EH (cell line): ENCODE results near the gene PRDM16.

Experiments used
- DNase-seq: peaks from one replicate; pipeline ENCODE4 v3.0.0-alpha.2; 2015; ENCODE audit warnings: low read depth

Gene PRDM16

GRCh38 chr1:3032371-3033039 is 36.5 kb upstream of the PRDM16 start:
- no peak for DNase-seq

DNA sequence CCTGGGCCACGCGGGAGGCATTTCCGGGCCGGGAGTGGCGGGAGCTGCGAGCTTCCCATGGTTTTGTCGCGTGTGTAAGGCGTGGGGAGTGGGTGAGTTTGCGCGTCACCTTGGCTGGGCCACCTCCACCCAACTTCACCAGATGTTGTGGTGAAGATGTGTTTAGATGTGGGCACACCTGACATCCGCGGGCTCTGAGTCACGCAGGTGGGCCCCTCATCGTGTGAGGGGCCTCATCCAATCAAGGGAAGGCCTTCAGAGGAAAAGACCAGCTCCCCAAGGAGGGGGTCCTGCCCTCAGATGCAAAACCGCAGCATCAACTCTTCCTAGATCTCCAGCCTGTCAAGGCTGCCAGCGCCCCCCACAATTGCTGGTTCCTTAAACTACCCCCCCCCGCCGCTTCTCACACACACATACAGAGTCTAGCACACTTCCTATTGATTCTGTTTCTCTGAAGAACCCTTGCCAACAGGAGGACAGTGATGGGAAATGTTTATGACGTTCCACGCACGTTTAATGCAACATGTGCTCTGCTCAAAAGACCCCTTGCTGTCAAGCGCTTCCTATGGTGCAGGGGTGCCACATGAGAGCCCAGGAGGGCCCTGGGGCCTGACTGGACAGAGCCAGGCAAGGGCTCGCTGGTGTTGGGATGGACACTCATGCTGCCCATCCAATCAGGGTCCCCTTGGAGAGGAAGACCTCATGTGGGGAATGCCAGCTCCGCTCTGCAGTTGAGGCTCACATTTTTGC is 35.8 kb upstream of the PRDM16 start:
- DNase-seq: no peak

DNA sequence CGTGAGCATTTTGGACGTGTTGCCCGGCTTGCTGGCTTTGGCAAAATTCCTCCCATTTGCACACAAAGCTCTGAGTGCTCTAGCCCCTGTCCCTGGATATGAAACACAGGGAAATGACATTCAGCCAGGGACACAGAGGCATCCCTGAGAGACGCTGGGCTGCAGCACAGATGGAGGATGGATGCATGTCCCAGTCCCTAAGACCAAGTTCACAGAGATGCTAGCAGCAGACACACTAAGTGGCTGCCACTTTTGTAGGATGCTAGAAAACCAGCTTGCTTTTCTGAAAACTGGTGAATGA is 35.3 kb upstream of the PRDM16 start:
- DNase-seq: no peak

- DNase-seq: no peak
Observed at GRCh38 chr1:3034162-3034561, 34.8 kb upstream of the PRDM16 start.

DNA sequence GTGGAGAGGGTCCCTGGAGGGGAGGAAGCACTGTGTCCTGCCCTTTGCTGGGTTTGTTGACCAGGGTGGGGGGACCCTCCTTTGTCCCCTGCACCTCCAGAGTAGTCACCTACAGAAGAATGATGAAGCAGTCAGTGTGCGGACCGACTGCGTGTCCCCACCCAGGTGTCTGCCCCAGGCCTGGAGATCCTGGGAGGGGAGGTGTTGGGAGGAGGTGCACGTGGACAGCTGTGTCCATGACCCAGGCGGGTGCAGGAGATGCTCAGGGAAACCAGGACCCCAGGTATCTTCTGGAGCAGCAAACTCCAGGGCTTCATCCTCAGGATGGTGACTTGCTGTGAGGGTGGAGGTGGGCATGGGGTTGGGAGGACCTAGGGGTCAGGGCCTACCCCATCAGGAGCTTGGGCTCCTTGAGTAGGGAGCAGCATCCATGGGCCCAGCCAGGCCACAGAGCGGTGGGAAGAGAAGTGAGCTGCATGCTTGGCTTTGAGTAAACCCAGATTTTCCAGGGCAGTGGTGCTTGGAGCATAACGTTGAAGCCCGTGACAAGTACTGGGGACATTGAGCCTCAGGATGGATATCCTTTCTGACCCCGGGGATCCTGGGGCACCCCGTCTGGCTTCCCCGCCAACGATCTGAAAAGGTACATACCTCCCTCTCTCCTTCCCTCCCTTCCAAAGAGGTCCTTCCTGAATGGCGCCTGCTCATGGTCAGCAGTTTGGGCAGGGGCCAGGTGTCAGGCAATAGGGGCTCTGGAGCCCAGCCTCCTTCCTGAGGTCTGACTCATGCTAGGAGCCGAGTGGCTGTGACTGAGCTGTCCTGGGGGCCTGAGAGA is 34.1 kb upstream of the PRDM16 start:
- DNase-seq: no peak

DNA sequence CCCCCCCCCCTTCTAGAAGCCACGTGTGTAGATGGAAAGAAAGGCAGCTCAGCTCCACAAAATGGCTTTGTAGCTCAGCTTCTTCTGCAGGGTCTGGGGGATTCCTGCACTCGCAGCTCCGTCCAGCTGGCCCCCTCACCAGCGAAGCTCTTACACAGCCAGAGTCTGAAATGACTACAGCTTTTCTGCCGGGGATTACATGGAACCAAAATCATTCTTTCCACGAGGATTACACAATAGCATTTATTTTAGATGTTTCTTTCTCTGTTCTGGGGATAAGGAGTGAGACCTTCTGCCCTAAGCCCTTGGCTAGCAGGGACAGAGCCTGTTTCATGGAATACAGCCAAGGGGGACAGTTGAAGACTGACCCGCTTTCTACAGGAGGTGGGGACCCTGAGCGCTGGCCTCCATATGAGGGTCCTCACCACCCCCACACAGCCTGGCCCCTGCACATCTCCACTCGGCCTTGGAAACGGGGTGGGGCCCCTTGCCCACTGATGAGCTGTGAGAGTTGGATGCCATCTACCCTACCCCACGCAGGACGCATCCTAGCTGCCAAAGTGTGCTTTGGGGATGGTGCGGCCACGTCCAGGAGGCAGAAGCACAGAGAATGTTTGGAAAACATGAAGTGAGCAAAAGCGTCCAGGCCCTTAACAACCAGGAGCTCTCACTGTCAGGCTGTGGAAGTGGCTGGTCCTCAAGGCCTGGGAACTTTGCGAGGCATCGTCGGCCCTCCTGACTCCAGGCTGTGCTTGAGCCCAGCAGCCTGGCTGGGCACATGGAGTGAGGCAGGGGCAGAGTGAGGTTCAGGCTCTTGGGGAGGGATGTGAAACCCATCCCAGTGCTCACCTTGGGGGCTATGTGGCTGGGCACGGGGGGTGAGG is 33.2 kb upstream of the PRDM16 start:
- DNase-seq: no peak

- DNase-seq: no peak
Observed at GRCh38 chr1:3036447-3037280, 32.3 kb upstream of the PRDM16 start.

GRCh38 chr1:3037281-3038040 is 31.5 kb upstream of the PRDM16 start:
- DNase-seq: no peak

DNA sequence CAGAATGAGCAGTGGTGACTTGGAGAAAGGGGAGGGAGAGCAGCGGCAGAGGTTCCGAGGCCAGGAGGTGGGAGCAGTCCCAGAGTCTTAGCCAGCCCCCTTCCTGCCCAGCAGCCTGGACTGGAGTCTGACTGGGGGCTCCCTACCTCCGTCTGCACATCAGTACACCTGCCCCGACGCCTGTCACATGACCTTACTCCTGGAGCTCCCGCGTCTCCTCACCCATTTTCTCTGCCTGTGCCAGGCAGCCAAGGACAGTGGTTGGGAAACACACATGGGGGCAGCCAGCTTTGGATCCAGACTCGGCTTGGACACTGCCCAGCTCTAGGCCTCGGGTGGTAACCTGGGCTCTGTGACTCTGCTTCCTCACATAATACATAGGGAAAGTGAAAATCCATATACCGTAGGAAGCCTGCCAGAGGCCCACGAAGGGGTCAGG is 30.9 kb upstream of the PRDM16 start:
- DNase-seq: no peak

DNA sequence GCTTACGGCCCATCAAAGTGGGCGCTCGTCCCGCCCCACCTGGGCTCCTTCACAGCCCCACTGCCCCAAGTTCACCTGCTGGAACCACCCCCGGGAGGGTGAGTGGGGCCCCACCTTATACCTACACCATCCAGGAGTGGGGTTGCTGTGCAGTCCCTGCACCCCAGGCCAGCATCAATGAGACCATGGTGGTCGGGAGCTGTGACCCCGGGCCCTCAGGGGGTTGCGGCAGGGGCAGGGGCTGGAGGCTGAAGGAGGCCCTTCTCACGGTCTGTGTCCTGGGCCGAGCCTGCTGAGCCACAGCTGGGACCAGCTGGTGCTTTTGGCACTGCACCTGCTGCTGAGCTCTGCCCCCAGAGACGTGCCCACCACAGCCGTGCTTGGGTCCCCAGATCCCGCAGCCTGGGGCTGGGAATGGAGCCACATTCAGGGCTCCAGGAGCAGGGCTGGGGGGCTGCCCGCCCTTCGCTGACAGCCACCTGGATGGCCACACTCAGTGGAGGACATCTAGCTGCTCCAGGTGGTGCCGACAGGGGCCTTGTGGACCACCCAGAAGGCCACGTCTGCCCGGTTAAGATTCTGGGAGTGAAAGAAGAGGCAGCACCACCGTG is 30.3 kb upstream of the PRDM16 start:
- DNase-seq: no peak

DNA sequence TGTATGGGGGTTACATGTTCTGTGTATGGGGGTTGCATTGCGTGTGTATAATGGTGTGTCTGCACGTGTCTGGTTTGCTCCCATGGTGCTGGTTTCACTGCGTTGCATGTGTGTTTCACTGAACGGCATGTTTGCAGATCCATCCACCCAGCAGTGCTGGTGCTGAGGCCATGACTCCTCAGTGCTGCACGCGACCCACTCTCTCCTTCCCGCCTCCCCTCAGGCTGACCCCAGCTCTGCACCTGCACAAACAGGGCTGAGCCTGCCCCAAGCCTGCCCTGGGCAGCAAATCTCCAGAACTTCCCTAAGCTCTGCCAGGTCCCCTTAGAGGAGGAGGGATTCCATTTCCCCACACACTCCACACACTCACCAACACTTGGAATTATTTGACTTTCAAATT is 29.0 kb upstream of the PRDM16 start:
- no peak for DNase-seq

DNA sequence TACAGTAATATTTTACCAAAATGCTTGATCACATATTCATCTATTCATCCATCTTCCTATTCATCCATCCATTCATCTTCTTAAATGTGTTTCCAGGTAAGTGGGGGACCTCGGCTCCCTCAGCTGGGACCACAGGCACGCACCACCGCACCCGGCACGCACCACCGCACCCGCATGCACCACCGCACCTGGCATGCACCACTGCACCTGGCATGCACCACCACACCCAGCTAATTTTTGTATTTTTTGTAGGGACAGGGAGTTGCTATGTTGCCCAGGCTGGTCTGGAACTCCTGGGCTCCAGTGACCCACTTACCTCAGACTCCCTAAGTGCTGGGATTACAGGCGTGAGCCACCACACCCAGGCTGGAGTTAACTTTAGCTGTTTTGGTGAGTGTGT is 26.5 kb upstream of the PRDM16 start:
- no peak for DNase-seq

- no peak for DNase-seq
Observed at GRCh38 chr1:3049164-3049563, 19.8 kb upstream of the PRDM16 start.

DNA sequence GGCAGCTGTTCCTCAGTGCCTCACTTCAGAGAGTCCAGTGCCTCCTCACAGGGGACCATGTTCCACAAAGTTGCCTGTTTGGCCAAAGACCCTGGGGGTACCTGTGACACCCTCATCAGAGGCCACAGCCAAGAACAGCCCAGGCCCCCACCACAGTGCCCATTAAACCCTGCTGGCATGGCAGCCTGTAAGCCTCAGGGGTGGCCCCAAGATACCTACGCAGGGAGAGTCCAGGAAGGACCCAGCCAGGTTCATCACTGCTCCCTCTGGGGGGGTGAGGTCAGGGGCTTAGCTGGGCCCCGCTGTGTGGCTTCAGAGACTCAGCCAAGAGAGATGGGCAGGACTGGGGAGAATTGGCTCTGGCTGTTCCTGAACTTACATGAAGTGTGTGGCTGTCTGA is 19.1 kb upstream of the PRDM16 start:
- no peak for DNase-seq

GRCh38 chr1:3050603-3051002 is 18.4 kb upstream of the PRDM16 start:
- no peak for DNase-seq

DNA sequence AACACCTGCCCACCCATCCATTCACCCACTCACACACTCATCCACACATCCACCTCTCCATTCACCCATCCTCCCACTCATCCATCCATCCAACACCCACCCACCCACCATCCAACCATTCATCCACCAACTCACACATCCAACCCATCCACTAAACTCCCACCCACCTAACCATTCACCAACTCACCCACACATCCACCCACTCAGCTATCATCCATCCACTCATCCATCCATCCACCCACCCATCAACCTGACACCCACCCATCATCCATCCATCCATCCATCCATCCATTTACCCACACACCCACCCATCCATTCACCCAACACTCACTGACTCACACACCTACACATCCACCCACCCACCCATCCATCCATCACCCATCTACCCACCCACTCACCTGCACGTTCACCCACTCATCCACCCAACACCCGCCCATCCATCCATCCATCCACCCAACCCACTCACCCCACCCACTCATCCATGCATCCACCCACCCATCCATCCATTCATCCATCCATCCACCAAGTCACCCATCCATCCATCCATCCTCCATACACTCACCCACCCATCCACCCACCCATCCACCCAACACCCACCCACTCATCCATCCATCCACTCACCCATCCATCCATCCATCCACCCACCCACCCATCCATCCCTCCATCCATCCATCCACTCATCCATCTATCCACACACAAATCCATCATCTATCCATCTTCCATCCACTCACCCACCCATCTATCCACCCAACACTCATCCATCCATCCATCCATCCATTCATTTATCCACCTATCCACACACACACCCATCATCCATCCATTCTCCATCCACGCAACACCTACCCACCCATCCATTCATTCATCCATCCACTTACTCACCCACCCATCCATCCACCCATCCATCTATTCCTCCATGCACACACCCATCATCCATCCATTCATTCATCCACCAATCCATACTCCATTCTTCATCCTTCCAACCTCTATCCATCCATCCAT is 17.4 kb upstream of the PRDM16 start:
- DNase-seq: no peak

- DNase-seq: no peak
Observed at GRCh38 chr1:3052501-3052900, 16.5 kb upstream of the PRDM16 start.

DNA sequence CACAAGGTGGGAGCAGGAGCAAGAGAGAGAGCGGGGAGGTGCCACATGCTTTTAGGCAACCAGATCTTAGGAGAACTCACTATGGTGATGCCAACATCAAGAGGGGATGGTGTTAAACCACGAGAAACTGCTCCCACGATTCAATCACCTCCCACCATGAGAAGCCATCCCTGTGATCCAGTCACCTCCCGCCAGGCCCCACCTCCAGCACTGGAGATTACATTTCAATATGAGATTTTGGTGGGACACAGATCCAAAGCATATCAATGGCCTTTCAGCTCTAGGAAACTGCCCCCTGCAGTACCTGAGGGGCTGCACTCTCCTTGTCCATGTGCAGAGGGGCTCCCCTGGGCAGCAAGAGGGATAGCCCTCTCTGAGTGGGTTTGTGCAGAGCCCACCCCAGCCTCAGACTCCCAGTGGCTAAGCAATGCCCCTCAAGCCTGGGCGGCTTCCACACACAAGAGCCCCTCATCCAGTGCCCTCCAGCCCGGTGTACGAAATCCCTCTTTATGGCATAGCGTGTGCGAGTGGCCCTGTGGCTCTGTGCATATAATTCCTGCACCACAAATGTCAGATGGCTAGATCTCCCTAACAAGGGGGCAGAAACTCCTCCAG is 15.5 kb upstream of the PRDM16 start:
- DNase-seq: no peak
